Epithelial cell of proximal tubule (primary cell): Measurements from ENCODE around the gene PPAN. TPM values are rescaled to one million over a fixed set of nuclear protein-coding genes. Genes with fewer than 3 reads are reported as not detected.

ENCODE experiments used
- DNase-seq: peaks from one replicate; pipeline ENCODE4 v3.0.0-alpha.2; 2011; ENCODE audit warnings: low read depth
- H3K4me3 ChIP-seq: 2 replicates; pipeline ENCODE4 v1.5.1; 2011; ENCODE audit warnings: low read depth, mild to moderate bottlenecking, low read length
- CTCF ChIP-seq: conservative IDR thresholded peaks from 2 replicates; pipeline ENCODE4 v1.5.1; 2012; ENCODE audit warnings: low read depth, mild to moderate bottlenecking, low read length
- total RNA-seq: library from RNA; depleted of rRNA; stranded (reverse); fragments of >200 nt; gene quantifications from 2 replicates; pipeline ENCODE4 v1.2.3, GENCODE V29; 2015

PPAN gene
- total RNA-seq, 1 donor from 2014 or later: 38.1 TPM

- peak overlapping the region; percentile 97 for H3K4me3 ChIP-seq
- no peak for TF ChIP-seq CTCF
- no peak for DNase-seq
Observed at GRCh38 chr19:10118960-10119359, 12.8 kb downstream of the PPAN start.

- no peak for TF ChIP-seq CTCF
- DNase-seq: no peak
- H3K4me3 ChIP-seq: no peak overlapping the region
Observed at GRCh38 chr19:10120538-10121189, 14.5 kb downstream of the PPAN start.

GRCh38 chr19:10122045-10122444, 15.9 kb downstream of the PPAN start:
- no peak for TF ChIP-seq CTCF
- no peak overlapping the region for H3K4me3 ChIP-seq
- DNase-seq: no peak

- no peak overlapping the region for H3K4me3 ChIP-seq
- no peak for TF ChIP-seq CTCF
- DNase-seq: no peak
Observed at GRCh38 chr19:10124429-10124828, 18.3 kb downstream of the PPAN start.

- H3K4me3 ChIP-seq: no peak overlapping the region
- TF ChIP-seq CTCF: no peak
- DNase-seq: no peak
Observed at GRCh38 chr19:10126213-10126639, 20.1 kb downstream of the PPAN start.

- no peak for TF ChIP-seq CTCF
- no peak for DNase-seq
Observed at GRCh38 chr19:10132905-10133304, 26.7 kb downstream of the PPAN start.

GRCh38 chr19:10133596-10133995, 27.4 kb downstream of the PPAN start:
- no peak for DNase-seq
- H3K4me3 ChIP-seq: no peak overlapping the region
- TF ChIP-seq CTCF: no peak

More at GRCh38 chr19:10132905-10133304, 26.7 kb downstream of the PPAN start:
- no peak overlapping the region for H3K4me3 ChIP-seq
